Fibroblast of villous mesenchyme (primary cell): ENCODE data around the gene COL20A1. TPM values are rescaled to one million over a fixed set of nuclear protein-coding genes. Genes with fewer than 3 reads are reported as not detected.

ENCODE experiments used
- DNase-seq: peaks from one replicate; pipeline ENCODE4 v3.0.0-alpha.2; 2010; ENCODE audit warnings: low read depth
- H3K4me3 ChIP-seq: 2 replicates; pipeline ENCODE4 v1.5.1; 2011; ENCODE audit warnings: low read depth, mild to moderate bottlenecking, low read length
- total RNA-seq: library from RNA; depleted of rRNA; stranded (reverse); fragments of >200 nt; gene quantifications from 2 replicates; pipeline ENCODE4 v1.2.3, GENCODE V29; 2012
- TF ChIP-seq, protein P1 (sequence below): IDR thresholded peaks from 2 replicates; pipeline ENCODE4 v1.5.1; 2012; ENCODE audit warnings: low read depth, mild to moderate bottlenecking, low read length; ENCODE audit not compliant: insufficient read depth

Gene COL20A1
- total RNA-seq, 1 donor: under 0.01 TPM

DNA sequence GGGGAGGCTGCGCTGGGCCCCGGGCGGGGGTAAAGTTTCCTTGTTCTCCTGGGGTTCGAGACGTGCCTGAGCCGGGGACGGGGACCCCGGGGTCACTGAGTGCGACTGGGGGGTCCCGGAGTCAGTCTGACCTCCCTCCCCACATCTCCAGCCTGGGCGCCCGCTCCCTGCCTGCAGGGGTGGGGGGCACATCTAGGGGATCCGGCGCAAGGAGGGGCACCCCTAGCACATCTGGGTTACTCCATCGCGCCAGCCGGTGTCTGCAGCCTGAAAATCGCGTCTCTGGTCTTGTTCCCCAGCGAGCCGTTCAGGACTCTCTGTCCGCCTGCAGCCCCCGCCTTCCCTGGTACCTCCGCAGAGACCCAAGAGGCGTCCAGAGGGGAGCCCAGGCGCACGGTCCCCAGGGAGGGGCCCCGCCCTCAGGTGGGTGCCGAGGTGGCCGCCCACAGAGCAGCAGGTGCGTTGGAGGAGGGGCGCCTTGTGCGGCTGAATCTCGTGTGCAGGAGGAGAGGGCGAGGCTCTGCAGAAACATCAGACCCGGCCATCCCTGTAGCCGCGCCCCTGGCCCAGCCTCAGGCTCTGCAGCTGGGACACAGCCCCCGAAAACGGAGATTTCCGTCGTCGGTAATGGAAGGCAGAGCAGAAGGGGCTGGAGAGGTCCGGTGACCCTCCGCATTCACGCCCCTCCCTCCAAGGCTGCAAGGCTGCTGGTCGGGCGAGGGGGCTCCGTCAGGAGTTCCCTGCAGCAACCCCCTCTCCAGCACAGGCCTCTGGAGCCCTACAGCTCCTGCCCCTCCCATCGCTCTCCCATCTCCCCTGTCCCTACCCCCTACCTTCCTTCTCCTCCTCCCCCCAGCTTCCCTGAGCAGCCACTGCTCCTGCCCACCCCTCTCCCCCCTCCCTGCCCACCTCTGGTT, 68.8 kb downstream of the COL20A1 start:
- no peak overlapping the region for H3K4me3 ChIP-seq
- DNase-seq: no peak
- TF ChIP-seq, protein P1, sequence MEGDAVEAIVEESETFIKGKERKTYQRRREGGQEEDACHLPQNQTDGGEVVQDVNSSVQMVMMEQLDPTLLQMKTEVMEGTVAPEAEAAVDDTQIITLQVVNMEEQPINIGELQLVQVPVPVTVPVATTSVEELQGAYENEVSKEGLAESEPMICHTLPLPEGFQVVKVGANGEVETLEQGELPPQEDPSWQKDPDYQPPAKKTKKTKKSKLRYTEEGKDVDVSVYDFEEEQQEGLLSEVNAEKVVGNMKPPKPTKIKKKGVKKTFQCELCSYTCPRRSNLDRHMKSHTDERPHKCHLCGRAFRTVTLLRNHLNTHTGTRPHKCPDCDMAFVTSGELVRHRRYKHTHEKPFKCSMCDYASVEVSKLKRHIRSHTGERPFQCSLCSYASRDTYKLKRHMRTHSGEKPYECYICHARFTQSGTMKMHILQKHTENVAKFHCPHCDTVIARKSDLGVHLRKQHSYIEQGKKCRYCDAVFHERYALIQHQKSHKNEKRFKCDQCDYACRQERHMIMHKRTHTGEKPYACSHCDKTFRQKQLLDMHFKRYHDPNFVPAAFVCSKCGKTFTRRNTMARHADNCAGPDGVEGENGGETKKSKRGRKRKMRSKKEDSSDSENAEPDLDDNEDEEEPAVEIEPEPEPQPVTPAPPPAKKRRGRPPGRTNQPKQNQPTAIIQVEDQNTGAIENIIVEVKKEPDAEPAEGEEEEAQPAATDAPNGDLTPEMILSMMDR: no peak

- no peak overlapping the region for H3K4me3 ChIP-seq
- DNase-seq: no peak
- TF ChIP-seq, protein P1: no peak
These were observed 69.5 kb downstream of the COL20A1 start for GRCh38 chr20:63362436-63363009.

DNA sequence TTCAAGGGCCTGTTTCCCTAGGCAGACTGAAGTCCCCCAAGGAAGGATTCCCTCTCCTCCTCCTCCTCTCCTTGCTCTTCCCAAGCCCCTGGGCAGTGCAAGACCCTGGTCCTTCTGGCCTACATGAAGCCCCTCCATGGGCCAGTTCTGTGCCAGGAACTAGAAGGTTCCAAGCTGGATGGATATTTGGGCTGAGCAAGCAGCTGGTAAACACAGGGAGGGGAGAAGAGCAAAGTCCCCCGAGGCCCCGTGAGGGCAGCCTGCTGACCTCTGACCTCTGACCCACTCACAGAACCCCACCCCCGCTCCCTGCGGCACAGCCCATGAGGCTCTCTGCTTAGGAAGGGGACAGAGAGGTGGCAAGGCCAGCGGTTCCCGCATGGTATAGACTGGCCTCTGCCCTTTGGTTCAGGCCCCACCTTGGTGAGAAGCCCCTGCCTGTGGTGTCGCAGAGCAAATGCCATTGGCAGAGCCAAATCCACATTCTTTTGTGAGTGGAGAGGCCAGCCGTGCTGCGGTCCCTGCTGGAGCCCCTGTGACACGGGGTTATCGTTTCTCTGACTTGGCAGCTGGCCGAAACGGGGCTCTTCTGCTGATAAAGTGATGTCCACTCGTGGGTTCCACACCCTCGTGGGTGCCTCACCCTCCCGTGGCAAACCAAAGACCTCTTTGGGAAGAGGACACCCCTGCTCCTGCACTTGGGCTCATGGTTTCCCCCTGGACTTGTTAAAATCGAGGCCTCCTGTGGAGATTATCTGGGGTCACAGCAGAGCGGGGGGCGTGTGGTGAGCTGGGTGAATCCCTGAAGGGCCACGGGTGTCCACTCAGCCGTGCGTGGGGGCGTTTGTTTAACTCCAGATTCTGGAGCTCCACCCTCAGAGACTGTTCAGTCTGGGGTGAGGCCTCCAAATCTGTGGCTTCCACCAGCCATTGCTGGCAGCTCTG, 70.3 kb downstream of the COL20A1 start:
- DNase-seq: no peak
- TF ChIP-seq, protein P1: no peak
- H3K4me3 ChIP-seq: no peak overlapping the region

DNA sequence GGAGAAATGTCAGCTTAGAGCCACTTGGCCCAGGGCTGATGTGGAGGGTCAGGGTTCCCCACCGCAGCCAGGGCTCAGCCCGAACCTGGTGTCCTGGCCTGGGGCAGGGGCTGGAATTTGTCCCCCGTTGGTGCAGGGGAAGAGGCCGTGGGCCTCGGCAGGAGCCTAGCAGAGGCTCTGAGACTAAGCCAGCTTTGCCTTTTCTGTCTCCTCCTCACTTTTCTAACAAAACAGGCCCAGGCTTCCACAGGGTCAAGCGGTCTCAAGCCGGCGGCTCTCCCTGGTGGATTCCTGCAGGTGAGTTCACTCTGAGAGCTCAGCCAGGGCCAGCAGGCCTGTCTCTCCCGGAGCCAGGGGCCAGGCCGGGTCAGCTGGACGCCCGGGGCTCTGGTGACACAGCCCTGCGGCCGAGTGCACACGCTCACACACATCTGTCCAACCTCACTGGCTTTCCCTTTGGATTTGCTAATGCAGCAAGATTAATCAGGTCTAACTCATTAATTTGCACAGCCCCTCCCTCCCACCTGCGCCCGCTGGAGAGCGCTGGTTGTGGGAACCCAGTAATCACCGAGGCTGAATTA, 71.1 kb downstream of the COL20A1 start:
- TF ChIP-seq, protein P1: no peak
- no peak overlapping the region for H3K4me3 ChIP-seq
- DNase-seq: no peak

DNA sequence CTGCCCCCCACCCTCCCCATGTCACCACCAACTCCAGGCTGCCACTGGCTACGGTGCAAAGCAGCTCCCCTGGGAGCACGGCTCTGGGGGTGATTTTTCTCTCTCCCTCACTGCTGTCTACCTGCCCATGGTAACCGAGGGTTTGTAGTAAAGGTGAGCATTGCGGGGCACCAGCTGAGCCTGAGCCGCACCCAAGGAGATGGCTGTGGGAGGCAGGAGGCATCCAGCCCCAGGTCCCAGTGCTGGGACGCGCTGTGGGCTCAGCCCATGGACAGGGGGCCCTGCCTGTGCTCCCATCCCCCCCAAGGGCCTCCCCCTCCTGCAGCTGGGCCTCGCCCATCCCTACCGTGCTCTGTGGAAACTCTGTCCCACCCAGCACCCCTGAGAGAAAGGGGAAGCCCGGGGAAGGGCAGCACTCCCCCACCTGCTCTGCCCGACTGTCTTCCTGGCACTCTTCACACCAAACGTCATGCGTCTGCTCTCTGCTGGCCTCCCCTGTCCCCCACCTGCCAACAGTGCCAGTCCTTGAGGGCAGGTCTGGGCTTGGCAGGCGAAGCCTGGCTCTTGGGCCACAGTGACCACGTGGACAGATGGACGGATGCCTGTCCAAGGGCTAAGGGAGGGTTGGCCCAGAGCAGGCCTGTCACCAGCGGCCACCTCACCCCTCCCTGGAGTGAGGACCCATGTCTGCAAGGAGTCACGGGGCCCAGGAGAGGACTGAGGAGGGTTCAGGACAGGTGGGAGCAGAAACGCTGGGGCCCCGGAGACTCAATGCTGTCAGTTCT, 72.0 kb downstream of the COL20A1 start:
- TF ChIP-seq, protein P1: no peak
- H3K4me3 ChIP-seq: no peak overlapping the region
- no peak for DNase-seq
